HL-60/S4 treated with phorbol 12-myristate 13-acetate at 8.2 ng/mL for 4 days and 3 days (cell line): ENCODE measurements around the gene HIRA.

Experiments used
- in situ Hi-C: fragments of 300-500 bp; cut with MboI; formaldehyde crosslinking; loops from 2 replicates; pipeline ENCODE4 v1.15.0; 2022; ENCODE audit warnings: low sequenced_read_pairs

HIRA gene

DNA sequence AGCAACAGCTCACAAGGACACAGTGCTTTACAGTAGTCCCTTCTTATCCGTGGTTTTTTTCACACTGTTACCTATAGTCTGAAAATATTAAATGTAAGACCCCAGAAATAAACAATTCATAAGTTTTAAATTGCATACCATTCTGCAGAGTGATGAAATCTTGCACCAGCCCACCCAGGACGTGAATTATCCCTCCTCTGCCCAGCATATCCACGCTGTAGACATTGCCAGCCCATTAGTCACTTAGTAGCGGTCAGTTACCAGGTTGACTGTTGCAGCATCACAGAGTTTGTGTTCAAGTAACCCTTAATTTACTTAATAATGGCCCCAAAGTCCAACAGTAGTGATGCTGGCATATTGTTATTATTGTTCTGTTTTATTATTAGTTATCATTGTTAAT is 143.6 kb downstream of the HIRA start:
- in situ Hi-C loops, result no loop called here

- in situ Hi-C loops, result no loop called here
Measured at GRCh38 chr22:19287076-19287707, 144.3 kb downstream of the HIRA start.

DNA sequence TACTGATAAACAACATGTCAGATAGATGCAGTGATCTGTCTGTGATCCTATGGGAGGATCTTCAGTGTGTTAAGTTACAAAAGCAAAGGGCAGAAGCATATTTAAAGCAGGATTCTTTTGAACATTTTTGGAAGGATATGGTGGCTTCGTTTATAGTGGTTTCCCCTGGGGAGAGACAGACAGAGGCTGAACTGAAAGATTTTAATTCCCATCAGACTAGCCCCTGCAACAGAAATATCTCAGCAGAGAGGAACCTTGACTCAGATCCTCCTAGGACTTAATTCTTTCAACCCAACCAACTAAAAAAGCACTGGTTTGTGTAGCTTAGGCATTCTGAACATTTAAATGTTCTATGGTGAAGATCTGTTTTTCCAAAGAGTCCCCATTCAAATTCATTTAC is 145.7 kb downstream of the HIRA start:
- in situ Hi-C loops, result no loop called here
